Measurements from ENCODE around the gene METTL13.
"Not testable (repeated sequence)": the region's sequence is repeated elsewhere in the genome, so short reads cannot be mapped to it uniquely, and the experiment has no call there.

METTL13 gene

GRCh38 chr1:171769754-171770153 is 11.7 kb upstream of the METTL13 start:
- DNase-seq, result no peak

GRCh38 chr1:171772312-171772711 is 9.1 kb upstream of the METTL13 start:
- no peak for DNase-seq

DNA sequence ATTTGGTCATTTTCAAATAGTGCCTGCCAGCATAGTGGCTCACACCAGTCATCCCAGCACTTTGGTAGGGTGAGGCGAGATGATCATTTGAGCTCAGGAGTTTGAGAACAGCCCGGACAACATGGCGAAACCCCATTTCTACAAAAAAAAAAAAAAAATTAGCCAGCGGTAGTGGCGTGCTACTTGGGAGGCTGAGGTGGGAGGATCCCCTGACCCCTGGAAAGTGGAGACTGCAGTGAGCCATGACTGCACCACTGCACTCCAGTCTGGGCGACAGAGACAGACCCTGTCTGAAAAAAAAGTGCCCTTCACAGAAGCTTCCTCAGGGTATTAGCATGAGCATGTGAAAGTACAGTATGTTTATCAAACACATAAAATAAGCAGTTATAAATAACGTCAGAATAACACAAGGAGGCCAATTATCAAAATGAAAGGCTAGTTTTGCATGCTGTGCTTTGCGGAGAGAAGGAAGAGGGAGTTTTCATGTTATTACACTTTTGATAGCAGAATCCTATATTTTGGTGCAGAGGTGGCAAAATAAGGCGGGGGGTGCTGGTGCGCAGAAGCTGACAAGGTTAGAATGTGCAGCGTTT is 781 bp upstream of the METTL13 start:
- DNase-seq, result no peak

DNA sequence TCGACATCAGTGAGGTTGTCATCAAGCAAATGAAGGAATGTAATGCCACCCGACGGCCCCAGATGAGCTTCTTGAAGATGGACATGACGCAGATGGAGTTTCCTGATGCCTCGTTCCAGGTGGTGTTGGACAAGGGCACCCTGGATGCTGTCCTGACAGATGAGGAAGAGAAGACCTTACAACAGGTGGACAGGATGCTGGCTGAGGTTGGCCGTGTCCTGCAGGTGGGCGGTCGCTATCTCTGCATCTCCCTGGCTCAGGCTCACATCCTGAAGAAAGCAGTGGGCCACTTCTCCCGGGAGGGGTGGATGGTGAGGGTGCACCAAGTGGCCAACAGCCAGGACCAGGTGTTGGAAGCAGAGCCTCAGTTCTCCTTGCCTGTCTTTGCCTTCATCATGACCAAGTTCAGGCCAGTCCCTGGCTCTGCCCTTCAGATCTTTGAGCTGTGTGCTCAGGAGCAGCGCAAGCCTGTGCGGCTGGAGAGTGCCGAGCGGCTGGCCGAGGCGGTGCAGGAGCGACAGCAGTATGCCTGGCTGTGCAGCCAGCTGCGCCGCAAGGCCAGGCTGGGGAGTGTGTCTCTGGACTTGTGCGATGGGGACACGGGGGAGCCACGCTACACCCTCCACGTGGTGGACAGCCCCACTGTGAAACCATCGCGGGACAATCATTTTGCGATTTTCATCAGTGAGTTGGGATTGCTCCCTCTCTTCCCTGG is 2.5 kb downstream of the METTL13 start:
- no peak for DNase-seq

DNA sequence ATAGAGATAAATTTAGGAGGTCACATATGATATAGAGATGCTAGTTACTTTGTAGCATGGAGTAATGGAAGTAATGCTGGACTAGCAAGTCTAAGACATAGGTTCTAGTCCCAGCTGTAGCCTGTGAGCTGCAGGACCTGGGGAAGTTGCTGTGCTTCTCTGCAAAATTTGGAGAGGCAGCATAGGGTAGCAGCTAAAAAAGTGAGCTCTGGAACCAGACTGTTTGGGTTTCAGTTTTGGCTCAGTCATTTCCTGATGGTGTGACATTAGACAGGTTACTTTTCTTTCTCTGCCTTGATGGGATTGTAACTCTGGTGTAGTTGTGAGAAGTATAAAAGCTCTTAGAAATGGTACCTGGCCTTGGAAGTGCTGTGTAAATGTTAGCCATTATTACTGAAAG is 3.3 kb downstream of the METTL13 start:
- DNase-seq, result no peak

DNA sequence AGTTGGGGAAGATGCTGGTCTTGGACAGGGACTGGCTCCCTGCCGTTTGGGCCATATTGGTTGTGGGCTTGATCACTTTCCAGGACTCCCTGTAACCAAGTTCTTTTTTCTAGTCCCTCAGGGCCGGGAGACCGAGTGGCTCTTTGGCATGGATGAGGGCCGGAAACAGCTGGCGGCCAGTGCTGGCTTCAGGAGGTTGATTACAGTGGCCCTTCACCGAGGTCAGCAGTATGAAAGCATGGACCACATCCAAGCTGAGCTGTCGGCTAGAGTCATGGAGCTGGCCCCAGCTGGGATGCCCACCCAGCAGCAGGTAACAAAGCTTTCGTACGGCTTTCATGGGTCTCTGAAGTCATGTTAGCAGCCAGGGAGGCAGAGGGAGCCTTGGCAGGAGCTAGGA is 4.3 kb downstream of the METTL13 start:
- no peak for DNase-seq

DNA sequence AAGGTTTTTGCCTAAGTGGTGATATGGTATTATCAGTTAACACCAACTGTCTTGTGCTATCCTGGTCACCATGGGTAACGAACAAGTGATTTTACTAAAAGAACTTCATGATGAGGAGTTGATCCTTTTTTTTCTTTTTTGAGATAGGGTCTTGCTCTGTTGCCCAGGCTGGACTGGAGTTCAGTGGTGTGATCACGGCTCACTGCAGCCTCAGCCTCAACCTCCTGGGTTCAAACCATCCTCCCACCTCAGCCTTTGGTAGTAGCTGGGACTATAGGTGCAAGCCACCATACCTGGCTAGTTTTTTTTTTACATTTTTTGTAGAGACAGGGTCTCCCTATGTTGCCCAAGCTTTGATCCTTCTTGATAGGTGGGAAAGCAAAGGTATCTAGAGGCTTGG is 5.1 kb downstream of the METTL13 start:
- no peak for DNase-seq

DNA sequence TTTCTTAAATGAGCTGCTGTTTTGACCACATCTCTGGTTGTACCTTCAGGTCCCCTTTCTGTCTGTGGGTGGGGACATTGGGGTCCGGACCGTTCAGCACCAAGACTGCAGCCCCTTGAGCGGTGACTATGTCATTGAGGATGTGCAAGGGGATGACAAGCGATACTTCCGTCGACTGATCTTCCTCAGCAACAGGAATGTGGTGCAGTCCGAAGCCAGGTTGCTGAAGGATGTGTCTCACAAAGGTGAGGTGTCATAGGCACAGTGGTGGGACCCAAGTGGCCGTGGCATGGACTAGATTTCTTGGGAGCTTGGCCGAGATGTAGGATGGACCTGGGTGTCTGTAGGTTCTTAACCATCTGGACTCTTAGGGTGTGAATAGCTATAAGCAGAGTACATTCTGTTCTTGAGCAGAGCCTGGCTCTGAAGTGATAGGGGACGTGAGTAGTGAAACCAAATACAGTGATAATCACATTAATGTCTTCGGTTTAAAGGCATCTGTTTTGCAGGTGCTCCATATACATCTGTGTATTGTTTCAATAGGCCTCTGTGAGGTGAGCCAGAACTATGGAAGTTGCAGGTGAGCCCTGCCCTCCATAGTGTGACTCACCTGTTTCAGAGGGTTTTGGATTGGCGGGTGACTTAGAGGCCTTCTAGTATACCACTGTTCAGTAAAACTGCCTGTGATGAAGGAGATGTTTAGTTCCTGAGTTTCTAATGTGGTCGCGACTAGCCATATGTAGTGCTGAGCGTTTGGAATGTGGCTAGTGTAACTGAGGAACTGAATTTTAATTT is 6.4 kb downstream of the METTL13 start:
- no peak for DNase-seq

- DNase-seq, result no peak
Measured at GRCh38 chr1:171788696-171789095, 7.2 kb downstream of the METTL13 start.

DNA sequence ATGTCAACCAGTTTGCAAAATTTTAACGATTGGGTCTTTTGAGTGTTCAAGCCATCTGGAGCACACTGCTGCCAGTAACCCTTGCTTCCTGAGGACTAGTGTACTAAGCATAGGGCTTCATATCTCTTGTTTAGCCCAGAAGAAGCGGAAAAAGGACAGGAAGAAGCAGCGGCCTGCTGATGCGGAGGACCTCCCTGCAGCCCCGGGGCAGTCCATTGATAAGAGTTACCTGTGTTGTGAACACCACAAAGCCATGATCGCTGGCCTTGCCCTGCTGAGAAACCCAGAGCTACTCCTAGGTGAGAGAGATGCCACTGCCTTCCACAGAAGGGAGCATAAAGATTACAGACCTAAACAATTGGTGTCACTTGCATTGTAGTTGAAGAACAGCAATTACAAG is 8.9 kb downstream of the METTL13 start:
- no peak for DNase-seq

DNA sequence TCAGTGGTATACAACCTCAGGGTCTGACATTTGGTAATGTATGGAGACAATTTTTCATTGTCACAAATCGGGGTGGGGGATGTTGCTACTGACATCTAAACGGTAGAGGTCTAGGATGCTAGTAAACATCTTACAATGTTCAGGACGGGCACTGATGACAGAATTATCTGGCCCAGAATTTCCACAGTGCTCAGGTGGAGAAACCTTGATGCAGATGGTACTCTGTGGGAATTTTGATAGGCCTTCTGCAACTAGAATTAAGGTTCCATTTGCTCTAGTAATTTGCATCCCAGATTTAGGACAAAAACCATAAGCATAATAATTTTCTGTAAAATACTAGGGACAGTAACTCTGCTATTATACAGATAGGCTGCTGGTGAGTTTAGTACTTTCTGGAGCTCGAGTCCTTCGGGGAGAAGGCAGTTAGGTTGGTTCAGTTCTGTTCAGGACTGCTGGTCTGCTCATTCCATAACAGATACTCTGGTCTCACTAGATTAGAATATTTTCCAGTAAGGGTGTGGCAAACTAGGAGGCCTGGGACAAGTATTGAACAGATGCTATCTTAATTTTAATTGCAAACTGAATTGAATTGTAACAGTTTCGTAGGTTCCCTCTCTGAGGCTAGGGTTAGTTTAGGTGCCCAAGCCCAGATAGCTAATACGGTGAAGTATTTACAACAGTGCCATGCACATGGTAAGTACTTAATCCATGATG is 11.4 kb downstream of the METTL13 start:
- no peak for DNase-seq

GRCh38 chr1:171793636-171794035 is 12.2 kb downstream of the METTL13 start:
- no peak for DNase-seq

DNA sequence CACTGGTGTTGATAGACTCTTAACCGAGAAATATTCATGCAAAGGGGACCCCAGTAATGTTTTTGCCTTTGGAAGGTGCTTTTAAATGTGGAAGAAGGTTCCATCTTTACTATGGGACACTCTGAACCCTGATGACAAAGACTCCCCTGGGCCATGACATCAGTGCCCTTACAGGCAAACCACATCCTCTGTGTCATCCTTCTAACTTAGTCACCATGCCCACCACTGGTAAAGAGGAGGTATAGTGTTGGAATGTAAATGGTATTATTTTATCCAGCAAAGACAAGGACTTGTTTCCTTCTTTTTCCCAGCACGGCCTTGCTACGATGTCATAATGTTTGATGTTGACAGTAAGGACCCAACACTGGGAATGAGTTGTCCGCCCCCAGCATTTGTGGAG is 12.6 kb downstream of the METTL13 start:
- DNase-seq, result no peak

DNA sequence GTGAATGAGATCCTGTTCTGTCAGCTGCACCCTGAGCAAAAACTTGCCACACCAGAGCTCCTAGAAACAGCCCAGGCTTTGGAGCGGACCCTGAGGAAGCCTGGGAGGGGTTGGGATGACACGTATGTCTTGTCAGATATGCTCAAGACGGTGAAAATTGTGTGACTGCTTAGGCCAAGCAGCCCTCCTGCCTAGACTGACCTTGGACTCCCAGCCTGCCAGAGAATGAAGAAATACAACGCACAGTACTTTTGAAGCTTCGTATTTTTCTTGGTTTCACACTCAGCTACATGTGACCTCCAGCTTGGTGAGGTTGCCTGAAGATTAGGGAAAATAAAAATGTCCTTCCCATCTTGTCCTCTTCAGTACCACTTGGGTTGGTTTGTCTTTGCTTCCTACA is 15.1 kb downstream of the METTL13 start:
- no peak for DNase-seq

GRCh38 chr1:171798311-171798710 is 16.9 kb downstream of the METTL13 start:
- DNase-seq, result no peak

DNA sequence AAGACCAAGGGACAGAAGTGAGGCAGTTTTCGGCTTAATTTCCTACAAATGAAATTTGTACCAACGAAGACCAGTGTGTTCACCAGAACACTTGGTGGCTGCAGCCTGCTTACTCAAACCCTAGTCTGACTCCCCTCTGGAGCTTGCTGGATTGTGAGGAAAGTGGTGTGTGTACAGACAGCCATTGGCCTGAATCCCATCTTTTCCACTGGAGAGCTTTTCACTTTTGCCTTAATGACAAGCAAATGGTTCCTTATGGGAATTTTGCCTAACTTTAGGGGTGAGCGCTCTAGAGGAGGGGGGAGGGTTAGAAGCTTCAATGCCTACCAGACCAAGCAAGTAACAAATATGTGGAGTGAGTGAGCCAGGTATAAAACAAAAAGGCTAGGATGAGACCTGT is 17.3 kb downstream of the METTL13 start:
- DNase-seq, result no peak

GRCh38 chr1:171799166-171799565 is 17.7 kb downstream of the METTL13 start:
- no peak for DNase-seq

DNA sequence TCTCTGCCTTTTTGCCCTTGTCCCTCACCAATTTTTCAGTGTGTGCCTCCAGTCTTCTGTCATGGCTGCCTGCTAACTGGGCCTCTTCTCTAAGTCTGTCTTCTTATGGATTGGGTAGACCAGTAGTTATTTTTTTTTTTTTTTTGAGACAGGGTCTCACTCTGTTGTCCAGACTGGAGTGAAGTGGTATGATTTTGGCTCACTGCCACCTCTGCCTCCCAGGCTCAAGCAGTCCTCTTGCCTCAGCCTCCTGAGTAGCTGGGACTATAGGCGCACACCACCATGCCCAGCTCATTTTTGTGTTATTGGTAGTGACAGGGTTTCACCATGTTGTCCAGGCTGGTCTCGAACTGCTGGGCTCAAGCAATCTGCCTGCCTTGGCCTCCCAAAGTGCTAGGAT is 18.2 kb downstream of the METTL13 start:
- DNase-seq, result not testable (repeated sequence)

DNA sequence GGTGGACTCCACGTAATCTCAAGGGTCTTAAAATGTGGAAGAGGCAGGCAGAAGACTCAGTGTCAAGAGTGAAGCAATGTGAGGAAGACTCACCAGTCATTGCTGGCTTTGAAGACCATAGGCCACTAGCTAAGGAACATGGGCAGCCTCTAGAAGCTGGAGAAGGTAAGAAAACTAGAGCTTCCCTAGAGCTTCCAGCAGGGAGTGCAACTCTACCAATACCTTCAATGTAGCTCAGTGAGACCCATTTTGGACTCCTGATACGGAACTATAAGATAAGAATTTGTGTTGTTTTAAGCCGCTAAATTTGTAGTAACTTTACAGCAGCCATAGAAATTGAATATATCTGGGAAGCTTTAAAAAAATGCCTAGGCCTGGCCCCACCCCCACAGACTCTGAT is 18.9 kb downstream of the METTL13 start:
- no peak for DNase-seq

DNA sequence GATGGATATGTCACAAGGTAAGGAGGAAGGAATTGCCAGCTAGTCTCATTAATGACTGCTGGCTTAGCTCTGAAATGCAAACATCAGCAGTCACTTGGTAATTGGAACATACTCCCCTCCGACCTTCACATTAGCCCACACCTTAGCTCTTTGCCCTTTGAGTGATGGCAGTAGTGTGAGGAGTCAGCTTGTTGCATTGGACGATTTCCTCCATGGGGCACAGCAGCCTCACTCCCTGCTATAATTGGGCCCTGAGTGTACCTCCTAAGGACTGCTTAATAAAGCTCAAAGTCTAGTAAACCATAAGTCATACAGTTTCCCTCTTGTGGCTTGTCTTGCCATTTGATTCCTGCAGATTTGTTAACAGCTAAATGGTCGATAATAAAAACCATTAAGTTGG is 19.4 kb downstream of the METTL13 start:
- DNase-seq, result no peak

DNA sequence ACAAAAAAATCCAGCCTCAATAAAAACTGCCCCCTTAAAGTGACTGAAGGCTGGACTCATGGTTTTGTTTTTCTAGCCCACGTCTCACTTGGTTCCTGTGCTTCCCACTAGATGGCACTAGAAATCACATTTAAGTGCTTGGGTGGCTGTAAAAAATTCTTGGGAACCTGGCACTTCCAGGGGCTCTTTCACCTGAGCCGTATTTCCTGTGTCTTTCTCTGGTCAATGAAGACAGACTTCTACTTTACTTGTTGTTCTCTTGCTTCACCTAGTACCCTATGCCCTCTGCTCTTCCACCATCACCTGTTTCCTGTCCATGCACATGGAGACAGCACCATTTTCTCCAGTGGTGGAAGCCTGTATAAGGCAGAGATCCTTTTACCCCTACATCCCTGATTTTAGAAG is 20.0 kb downstream of the METTL13 start:
- DNase-seq, result peak; percentile 39

DNA sequence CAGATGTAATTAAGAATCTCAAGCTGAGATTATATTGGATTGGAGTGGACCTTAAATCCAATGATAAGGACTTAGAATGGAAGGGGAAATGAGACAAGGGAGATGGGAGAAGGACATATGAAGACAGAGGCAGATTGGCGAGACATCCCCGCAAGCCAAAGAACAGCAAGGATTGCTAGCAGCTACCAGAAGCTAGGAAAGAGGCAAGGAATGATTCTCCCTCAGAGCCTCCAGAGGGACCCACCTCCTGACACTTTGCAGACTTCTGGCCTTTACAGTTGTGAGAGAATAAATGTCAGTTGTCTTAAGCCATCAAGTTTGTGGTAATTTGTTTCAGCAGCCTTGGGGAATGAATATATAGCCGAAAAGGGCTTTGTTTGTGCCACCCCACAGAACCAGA is 20.7 kb downstream of the METTL13 start:
- DNase-seq, result no peak

DNA sequence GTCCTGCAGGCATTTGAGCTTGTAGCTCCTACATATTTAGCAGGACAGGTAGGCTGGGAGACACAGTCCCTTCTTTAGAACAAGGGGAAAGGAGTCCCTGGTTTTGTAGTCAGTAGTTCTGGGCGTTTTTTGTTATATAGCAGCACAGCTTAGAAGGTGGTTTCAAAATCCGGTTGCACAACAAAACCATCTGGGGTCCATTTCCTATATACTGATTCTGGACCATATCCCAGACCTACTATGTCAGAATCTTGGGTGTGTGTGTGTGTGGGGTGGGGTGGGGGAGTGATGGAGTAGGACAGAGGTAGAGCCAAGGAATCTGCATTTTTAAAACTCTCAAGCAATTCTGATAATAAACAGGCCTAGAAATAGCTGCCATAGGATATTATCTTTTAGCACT is 21.6 kb downstream of the METTL13 start:
- no peak for DNase-seq
